Measurements from ENCODE around the gene ROBO2. TPM values are rescaled to one million over a fixed set of nuclear protein-coding genes. Genes with fewer than 3 reads are reported as not detected.

Gene ROBO2
- total and polyA plus RNA-seq, 10 of the 15 experiments (the other 5 are each of a cell fraction or from before 2014, with no cell fraction given): 0.22 to 2.5 (median 0.81) TPM

DNA sequence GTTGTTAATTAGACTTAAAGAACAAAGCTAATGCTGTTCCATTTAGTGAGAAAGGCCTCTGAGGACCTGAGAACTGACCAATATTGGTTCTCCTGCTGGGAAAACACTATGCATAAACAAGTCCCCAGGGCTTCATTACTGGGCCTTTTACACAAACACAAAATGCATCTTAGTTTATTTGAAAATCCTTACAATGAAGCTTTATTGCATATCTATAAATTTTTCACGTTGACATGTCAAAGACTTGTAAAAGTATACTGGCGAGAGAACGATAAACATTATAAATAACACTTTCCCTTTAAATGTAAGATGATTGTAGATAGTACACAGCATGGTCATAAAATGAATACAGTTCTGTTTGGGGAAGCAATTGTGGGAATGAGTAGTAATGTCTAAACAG is 151.7 kb downstream of the ROBO2 start:
- intact Hi-C loops (cut with micrococcal nuclease; ENCODE audit: unreplicated experiment) (no loop called here), in situ Hi-C loops (cut with MboI) (no loop called here)
- Histone ChIP-seq H3K9me3 (replicated peaks; ENCODE audit: control insufficient read depth, insufficient read depth, low read length) (no peaks in the 10 kb centered on the region), H3K4me2 (ENCODE audit: control insufficient read depth, insufficient read depth) (no peak overlapping the region), H3K27me3 (replicated peaks in 1 of 2; ENCODE audit: control insufficient read depth in 2 of 2, insufficient read depth in 2 of 2, low read length in 1 of 2) (no peaks in the 10 kb centered on the region), H3K79me2 (ENCODE audit: control insufficient read depth, insufficient read depth, low read length) (no peaks in the 10 kb centered on the region), H3K4me1 (ENCODE audit: control insufficient read depth, insufficient read depth, low read length) (no peaks in the 10 kb centered on the region), H3K36me3 (ENCODE audit: control insufficient read depth in 2 of 2, insufficient read depth in 2 of 2, low read length in 1 of 2) (no peaks in the 10 kb centered on the region), H3K9ac (ENCODE audit: control insufficient read depth, insufficient read depth, low read length) (no peak overlapping the region), H3K27ac (ENCODE audit: control insufficient read depth, insufficient read depth) (no peak overlapping the region), H3K4me3 (no peak overlapping the region), H4K20me1 (ENCODE audit: control insufficient read depth, insufficient read depth) (no peaks in the 10 kb centered on the region), H2AFZ (ENCODE audit: control insufficient read depth, low read depth, low read length) (no peak overlapping the region)
- ChIA-PET CTCF (no interaction called here), SMC1A (ENCODE audit: uncharacterized antibody, unreplicated experiment) (interaction anchor here (1.6 kb wide), 1 partner anchor 10 kb away, joined by 4 read pairs; no protein-coding TSS in a partner anchor), POLR2A (no interaction called here), RAD21 (ENCODE audit: unreplicated experiment) (no interaction called here)
- TF ChIP-seq MYB (IDR thresholded peaks at IDR 0.05; ENCODE audit: borderline replicate concordance, low read depth, low read length) (no peak), SMAD1 (IDR thresholded peaks at IDR 0.05; ENCODE audit: low read depth, partially characterized antibody) (no peak), KLF5 (IDR thresholded peaks at IDR 0.05; ENCODE audit: partially characterized antibody) (no peak), ZNF207 (IDR thresholded peaks at IDR 0.05; ENCODE audit: borderline replicate concordance) (no peak), BMI1 (IDR thresholded peaks at IDR 0.05; ENCODE audit: borderline replicate concordance) (no peak), HDGF (IDR thresholded peaks at IDR 0.05) (no peak), ATF7 (IDR thresholded peaks at IDR 0.05; ENCODE audit: low read depth) (no peak), SREBF2 (IDR thresholded peaks at IDR 0.05; ENCODE audit: low read length) (no peak), GATAD2B (conservative IDR thresholded peaks at IDR 0.05; ENCODE audit: low read depth) (no peak), POLR2AphosphoS5 (IDR thresholded peaks at IDR 0.05; ENCODE audit: low read length) (no peak), SRF (IDR thresholded peaks at IDR 0.05; ENCODE audit: low read depth in 2 of 2, low read length in 2 of 2) (no peak), NFYB (IDR thresholded peaks at IDR 0.05; ENCODE audit: insufficient read depth, low read depth, low read length) (no peak), ZNF274 (IDR thresholded peaks at IDR 0.05; ENCODE audit: insufficient read depth, insufficient read length) (no peak), CBX5 (IDR thresholded peaks at IDR 0.05; ENCODE audit: low read depth) (no peak)
- TF ChIP-seq, protein P1, sequence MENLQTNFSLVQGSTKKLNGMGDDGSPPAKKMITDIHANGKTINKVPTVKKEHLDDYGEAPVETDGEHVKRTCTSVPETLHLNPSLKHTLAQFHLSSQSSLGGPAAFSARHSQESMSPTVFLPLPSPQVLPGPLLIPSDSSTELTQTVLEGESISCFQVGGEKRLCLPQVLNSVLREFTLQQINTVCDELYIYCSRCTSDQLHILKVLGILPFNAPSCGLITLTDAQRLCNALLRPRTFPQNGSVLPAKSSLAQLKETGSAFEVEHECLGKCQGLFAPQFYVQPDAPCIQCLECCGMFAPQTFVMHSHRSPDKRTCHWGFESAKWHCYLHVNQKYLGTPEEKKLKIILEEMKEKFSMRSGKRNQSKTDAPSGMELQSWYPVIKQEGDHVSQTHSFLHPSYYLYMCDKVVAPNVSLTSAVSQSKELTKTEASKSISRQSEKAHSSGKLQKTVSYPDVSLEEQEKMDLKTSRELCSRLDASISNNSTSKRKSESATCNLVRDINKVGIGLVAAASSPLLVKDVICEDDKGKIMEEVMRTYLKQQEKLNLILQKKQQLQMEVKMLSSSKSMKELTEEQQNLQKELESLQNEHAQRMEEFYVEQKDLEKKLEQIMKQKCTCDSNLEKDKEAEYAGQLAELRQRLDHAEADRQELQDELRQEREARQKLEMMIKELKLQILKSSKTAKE (IDR thresholded peaks at IDR 0.05; ENCODE audit: low read depth, poor library complexity, severe bottlenecking): no peak
- TF ChIP-seq, protein P2, sequence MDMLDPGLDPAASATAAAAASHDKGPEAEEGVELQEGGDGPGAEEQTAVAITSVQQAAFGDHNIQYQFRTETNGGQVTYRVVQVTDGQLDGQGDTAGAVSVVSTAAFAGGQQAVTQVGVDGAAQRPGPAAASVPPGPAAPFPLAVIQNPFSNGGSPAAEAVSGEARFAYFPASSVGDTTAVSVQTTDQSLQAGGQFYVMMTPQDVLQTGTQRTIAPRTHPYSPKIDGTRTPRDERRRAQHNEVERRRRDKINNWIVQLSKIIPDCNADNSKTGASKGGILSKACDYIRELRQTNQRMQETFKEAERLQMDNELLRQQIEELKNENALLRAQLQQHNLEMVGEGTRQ (IDR thresholded peaks at IDR 0.05; ENCODE audit: borderline replicate concordance, low read depth, low read length): no peak
- no peak for FAIRE-seq
- ATAC-seq: no peak
- 40% methylated on average over 3 of the region's 3 CpGs for WGBS (ENCODE audit: insufficient coverage, insufficient replicate concordance, low lambda C conversion rate, missing lambda C conversion rate)
- no TSS peak for BruUV-seq (replicated peaks)
- DNase-seq (ENCODE audit: low read depth, low spot score): no peak

Data from GM12878 (cell line).